VCaP (cell line): ENCODE data around the gene VAMP5.

Experiments used
- H3K27ac ChIP-seq: fragments of 450-650 bp; 2 replicates; pipeline ENCODE4 v1.5.1; 2017
- TF ChIP-seq, protein P1 (sequence below): fragments of 450-650 bp; conservative IDR thresholded peaks from 2 replicates; pipeline ENCODE4 v1.5.1; 2017; ENCODE audit warnings: mild to moderate bottlenecking, moderate library complexity

Gene VAMP5

DNA sequence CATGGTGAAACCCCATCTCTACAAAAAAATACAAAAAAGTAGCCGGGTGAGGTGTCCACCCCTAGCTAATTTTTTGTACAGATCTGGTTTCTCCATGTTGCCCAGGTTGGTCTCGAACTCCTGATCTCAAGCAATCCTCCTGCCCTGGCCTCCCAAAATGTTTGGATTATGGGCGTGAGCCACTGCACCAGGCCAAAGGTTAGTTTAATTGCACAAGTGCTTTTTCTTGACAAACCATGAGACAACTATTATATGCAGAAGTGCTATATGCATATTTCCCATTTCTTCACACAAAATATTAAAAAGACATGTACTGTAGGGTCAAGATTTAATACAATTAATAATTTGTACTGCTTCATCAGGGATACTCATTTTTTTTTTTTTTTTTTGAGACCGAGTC, 18.0 kb upstream of the VAMP5 start:
- TF ChIP-seq, protein P1, sequence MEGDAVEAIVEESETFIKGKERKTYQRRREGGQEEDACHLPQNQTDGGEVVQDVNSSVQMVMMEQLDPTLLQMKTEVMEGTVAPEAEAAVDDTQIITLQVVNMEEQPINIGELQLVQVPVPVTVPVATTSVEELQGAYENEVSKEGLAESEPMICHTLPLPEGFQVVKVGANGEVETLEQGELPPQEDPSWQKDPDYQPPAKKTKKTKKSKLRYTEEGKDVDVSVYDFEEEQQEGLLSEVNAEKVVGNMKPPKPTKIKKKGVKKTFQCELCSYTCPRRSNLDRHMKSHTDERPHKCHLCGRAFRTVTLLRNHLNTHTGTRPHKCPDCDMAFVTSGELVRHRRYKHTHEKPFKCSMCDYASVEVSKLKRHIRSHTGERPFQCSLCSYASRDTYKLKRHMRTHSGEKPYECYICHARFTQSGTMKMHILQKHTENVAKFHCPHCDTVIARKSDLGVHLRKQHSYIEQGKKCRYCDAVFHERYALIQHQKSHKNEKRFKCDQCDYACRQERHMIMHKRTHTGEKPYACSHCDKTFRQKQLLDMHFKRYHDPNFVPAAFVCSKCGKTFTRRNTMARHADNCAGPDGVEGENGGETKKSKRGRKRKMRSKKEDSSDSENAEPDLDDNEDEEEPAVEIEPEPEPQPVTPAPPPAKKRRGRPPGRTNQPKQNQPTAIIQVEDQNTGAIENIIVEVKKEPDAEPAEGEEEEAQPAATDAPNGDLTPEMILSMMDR = no peak
- H3K27ac ChIP-seq = no peak overlapping the region

DNA sequence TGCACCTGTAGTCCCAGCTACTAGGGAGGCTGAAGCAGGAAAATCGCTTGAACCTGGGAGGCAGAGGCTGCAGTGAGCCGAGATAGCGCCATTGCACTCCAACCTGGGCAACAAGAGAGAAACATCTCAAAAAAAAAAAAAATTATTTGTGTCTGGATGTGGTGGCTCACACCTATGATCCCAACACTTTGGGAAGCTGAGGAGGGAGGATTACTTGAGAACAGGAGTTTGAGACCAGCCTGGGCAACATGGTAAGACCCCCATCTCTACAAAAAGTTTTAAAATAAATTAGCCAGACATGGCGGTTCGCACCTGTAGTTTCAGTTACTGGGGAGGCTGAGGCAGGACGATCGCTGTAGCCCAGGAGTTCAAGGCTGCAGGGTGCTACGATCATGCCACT, 8.5 kb upstream of the VAMP5 start:
- no peak overlapping the region for H3K27ac ChIP-seq
- TF ChIP-seq, protein P1 = no peak

DNA sequence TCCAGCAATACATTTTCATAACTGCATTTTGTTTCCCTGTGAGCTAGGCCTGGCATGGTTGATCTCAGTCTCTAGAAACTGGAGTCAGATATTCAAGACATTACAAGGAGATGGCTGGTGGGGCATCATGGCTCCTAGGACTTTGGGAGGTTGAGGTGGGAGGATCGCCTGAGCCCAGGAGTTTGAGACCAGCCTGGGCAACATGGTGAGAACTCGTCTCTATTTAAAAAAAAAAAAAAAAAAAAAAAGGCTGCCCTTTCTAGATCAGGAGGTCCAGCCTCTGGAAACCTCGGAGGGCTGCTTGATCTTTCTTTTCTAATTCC, 7.2 kb upstream of the VAMP5 start:
- TF ChIP-seq, protein P1 = no peak
- H3K27ac ChIP-seq = no peak overlapping the region

DNA sequence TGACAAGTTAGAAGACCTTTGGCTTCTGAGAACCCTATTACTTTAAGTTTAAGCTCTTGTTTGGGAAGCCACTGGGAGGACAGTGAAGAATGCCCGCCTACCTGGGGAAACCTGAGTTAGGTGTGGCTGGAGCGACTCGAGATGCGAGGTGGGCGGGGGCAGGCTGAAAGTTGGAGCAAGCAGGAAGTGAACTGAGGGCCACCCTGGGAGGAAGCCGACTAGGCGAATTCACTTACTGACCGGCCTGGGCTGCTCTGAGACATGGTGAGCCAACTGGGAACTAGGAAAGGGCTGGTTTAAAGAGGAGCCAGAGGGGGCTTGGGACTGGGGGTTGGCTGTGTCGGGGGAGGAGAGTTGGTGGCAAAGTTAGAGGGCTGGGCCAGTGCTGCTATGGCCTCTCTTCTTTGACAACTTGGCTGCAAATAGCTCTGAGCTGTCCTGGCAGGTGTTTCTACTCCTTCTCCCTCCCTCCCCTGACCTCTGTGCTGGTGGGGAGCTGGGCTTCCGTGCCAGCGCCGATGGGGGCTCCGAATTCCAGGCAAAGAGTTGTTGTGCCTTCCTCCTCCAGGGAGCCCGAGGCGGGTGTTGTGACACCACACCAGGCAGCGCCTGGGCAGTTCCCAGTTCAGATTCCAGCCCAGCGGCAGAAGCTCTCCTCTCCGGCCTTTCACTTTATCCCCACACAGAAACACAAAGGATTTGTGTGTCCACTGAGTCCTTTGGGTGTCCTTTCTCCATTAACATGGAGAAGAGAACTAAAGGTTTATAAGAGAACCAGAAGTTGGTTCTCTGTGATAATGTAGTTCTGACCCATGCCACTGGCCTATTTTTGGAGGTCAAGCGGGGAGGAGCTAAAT, 6.6 kb upstream of the VAMP5 start, which contains the start of gene VAMP8:
VAMP8 (plus strand) TSS at position 201 of the 857 bp plus-strand sequence; CDS start at position 262, 61 bp downstream.
- no peak within 1 kb of the TSS for H3K27ac ChIP-seq
- TF ChIP-seq, protein P1 = no peak

DNA sequence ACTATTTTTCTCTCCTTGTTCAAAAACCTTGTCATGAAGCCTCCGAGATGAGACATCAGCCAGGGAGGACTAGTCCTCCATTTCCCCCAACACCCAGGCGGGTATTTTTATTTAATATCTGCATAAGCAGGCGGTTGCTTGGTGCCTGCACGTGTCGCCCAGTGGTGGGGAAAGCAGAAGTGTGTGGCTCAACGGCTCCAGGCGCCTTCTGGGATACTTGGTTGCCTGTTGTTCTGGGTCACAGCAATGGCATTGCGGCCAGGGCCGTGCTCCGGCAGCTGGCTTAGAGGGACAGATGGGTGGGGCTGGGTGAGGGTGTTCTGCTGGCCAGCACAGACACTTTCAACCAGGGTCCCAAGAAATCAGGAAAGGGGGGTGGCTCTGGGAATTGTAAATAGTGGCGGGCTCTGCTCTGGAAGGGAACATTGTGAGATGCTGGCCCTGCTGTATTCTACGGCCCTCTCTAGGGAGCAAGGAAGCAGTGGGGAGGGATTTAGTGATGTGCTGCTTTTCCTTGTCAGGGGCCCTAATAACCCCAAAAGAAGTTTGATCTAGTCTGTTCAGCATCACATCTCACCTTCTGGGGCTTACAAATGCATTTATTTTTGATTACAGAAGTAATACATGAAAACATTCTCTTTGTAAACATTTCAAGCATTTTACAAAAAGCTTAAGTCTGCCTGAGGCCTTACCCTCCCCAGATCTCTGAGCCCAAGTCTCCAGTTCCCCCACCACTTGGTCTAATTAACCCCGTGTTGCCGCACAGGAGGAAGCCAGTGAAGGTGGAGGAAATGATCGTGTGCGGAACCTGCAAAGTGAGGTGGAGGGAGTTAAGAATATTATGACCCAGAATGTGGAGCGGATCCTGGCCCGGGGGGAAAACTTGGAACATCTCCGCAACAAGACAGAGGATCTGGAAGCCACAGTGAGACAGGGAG, 5.7 kb upstream of the VAMP5 start:
- no peak overlapping the region for H3K27ac ChIP-seq
- TF ChIP-seq, protein P1 = no peak

DNA sequence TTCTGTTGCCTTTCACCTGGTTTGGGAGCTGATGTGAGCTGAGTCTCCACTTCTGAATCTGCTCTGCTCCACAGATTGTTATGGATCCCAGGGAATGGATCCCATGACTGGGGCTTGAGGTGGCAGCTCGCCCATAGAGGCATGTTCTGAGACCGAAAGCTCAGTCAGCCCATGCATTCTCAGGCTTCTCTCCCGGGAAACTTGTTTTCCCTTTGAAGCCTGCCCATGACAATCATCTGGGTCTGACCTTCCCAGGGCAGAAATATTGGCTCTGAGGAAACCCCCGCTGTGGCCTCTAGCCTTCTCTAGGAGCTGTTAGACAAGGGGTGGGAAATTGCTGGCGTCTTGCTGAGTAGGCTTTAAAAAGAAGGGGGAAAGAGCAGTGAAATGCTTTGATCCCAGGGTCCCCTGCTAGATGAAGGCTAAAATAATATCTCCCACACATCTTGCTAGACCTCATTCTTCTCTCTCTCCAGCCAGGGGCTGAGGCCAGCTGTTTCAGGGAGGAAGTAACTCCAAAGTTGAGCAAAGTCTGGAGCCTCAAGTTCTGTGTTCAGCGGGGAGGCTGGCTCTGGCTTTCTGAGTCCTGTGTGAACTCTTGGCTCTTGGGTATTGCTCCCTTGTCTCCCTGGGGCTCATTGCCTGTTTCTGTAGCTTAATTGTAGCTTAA, 4.8 kb upstream of the VAMP5 start:
- TF ChIP-seq, protein P1 = no peak
- H3K27ac ChIP-seq = no peak overlapping the region

DNA sequence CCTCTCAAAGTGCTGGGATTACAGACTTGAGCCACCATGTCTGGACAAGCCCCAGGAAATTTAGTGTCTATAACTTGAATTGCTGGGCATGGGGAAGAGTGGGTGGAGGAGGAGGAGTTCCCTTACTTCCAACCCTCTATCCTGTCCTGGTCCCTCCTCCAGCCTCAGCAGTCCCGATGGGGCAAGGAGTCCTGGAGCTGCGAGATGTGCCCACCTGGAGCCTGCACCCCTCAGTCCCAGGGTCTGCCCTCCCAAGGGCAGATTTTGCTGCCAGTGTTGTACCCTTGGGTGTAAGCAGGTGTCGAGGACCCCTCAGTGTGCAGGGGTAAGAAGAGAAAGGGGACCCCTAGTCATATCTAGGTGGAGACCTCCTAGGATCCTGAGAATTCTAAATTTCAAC, 4.0 kb upstream of the VAMP5 start:
- TF ChIP-seq, protein P1 = no peak
- H3K27ac ChIP-seq = no peak overlapping the region
